Panc1 (cell line): ENCODE measurements around the gene SLIT1. TPM values are rescaled to one million over a fixed set of nuclear protein-coding genes. Genes with fewer than 3 reads are reported as not detected.

Experiments
- ATAC-seq: fragments of 200-7000 bp; cut with Tn5 transposase; 2 replicates; pipeline ENCODE4 v1.9.1; 2020; ENCODE audit warnings: mild to moderate bottlenecking, moderate library complexity
- BruUV-seq: library from RNA; stranded (reverse); fragments of 400-500 nt; replicated peaks from 2 replicates; lab custom pipeline; 2021; lab: Mats Ljungman, UMichigan
- CTCF ChIA-PET: fragments of 300-600 bp; sonication (Branson Sonifier 250); formaldehyde crosslinking; loops from one replicate; lab custom pipeline; 2022; ENCODE audit warnings: antibody characterized with exemption; lab: Charles Lee
- POLR2A ChIA-PET: fragments of 300-600 bp; sonication (Branson Sonifier 250); formaldehyde crosslinking; loops from one replicate; lab custom pipeline; 2022; ENCODE audit warnings: antibody characterized with exemption; lab: Charles Lee
- DNase-seq: peaks from one replicate; pipeline ENCODE4 v3.0.0-alpha.2; 2010; ENCODE audit warnings: low read depth, low spot score
- H3K27ac ChIP-seq: 2 replicates; pipeline ENCODE4 v1.5.1; 2011; ENCODE audit warnings: mild to moderate bottlenecking, low read length, inconsistent platforms
- H3K27me3 ChIP-seq: fragments of 200-500 bp; sonication (Bioruptor generic); 2 replicates; pipeline ENCODE4 v1.6.0; 2014; ENCODE audit warnings: low read length, inconsistent platforms; ENCODE audit not compliant: control insufficient read depth, insufficient read depth
- H3K36me3 ChIP-seq: fragments of 200-500 bp; sonication (Bioruptor generic); 2 replicates; pipeline ENCODE4 v1.5.1; 2014; ENCODE audit warnings: inconsistent platforms, mild to moderate bottlenecking, low read length, moderate library complexity; ENCODE audit not compliant: control insufficient read depth, insufficient read depth
- H3K4me1 ChIP-seq: 2 replicates; pipeline ENCODE4 v1.5.1; 2011; ENCODE audit warnings: inconsistent platforms, mild to moderate bottlenecking, low read length, moderate library complexity; ENCODE audit not compliant: control insufficient read depth, insufficient read depth
- H3K4me3 ChIP-seq, 2 experiments: 2 replicates each; pipeline ENCODE4 v1.5.1; 2011 to 2012; ENCODE audit warnings: low read depth in 2 of 2, low read length in 2 of 2, mild to moderate bottlenecking in 2 of 2, inconsistent platforms in 1 of 2, moderate library complexity in 1 of 2
- H3K9me3 ChIP-seq: fragments of 200-500 bp; sonication (Bioruptor generic); 2 replicates; pipeline ENCODE4 v1.5.1; 2014; ENCODE audit warnings: low read depth, mild to moderate bottlenecking, inconsistent platforms, low read length, moderate library complexity; ENCODE audit not compliant: control insufficient read depth, insufficient read depth
- CTCF ChIP-seq: fragments of 450-650 bp; IDR thresholded peaks from 2 replicates; pipeline ENCODE4 v1.5.1; 2017; ENCODE audit warnings: mild to moderate bottlenecking
- POLR2AphosphoS5 ChIP-seq: IDR thresholded peaks from 2 replicates; pipeline ENCODE4 v1.6.1; 2012; ENCODE audit warnings: mild to moderate bottlenecking, low read depth, low read length, moderate library complexity
- REST ChIP-seq, 2 experiments: IDR thresholded peaks; 2 replicates each; pipeline ENCODE4 v1.6.1; 2011 to 2012; ENCODE audit warnings: low read depth in 2 of 2, control low read depth in 1 of 2, low read length in 1 of 2, mild to moderate bottlenecking in 1 of 2, moderate library complexity in 1 of 2; ENCODE audit not compliant: insufficient read depth in 1 of 2
- SIN3A ChIP-seq: IDR thresholded peaks from 2 replicates; pipeline ENCODE4 v1.6.1; 2012; ENCODE audit warnings: low read depth, mild to moderate bottlenecking, low read length, moderate library complexity, borderline replicate concordance; ENCODE audit not compliant: insufficient read depth
- TCF7L2 ChIP-seq: IDR thresholded peaks from 2 replicates; pipeline ENCODE4 v1.6.1; 2011; ENCODE audit warnings: mild to moderate bottlenecking, low read depth, low read length, inconsistent platforms
- in situ Hi-C: cut with HindIII; loops from 2 replicates; pipeline ENCODE4 v1.10.0; 2016; ENCODE audit warnings: low sequenced_read_pairs, low pct_unique_long_range_greater_than_20kb
- intact Hi-C: fragments of 100-400 bp; cut with micrococcal nuclease; formaldehyde crosslinking; loops from one replicate; pipeline ENCODE4 v1.10.0; 2022; ENCODE audit not compliant: unreplicated experiment
- total RNA-seq: library from RNA; stranded (reverse); gene quantifications from one replicate; pipeline ENCODE4 v1.2.1, GENCODE V29; 2021; ENCODE audit not compliant: unreplicated experiment

The SLIT1 gene
- total RNA-seq, 1 experiment from 2014 or later = 2.6 TPM

- ChIA-PET POLR2A (interaction anchor here (0.6 kb wide), 1 partner anchor 19 kb away, joined by 3 read pairs; no protein-coding TSS in a partner anchor), CTCF (no interaction called here)
- Histone ChIP-seq H3K27me3 (no peaks in the 10 kb centered on the region), H3K36me3 (no peaks in the 10 kb centered on the region), H3K27ac (no peak overlapping the region), H3K9me3 (no peaks in the 10 kb centered on the region), H3K4me3 (no peak overlapping the region), H3K4me1 (no peaks in the 10 kb centered on the region)
- in situ Hi-C loops = no loop called here
- TF ChIP-seq SIN3A (no peak), CTCF (no peak), POLR2AphosphoS5 (no peak), REST (IDR thresholded peaks at IDR 0.05; ENCODE audit: insufficient read depth in 1 of 2, low read depth in 2 of 2, low read length in 1 of 2) (no peak), TCF7L2 (no peak)
- intact Hi-C loops = no loop called here
- BruUV-seq = no TSS peak
- DNase-seq (no peak), ATAC-seq (no peak)
Observed at GRCh38 chr10:96973809-96974747, 211.7 kb downstream of the SLIT1 start.

GRCh38 chr10:96972264-96972663 lies 213.5 kb downstream of the SLIT1 start:
- in situ Hi-C loops (no loop called here), intact Hi-C loops (no loop called here)
- H3K36me3 ChIP-seq = no peaks in the 10 kb centered on the region
- H3K27me3 ChIP-seq = no peaks in the 10 kb centered on the region
- POLR2A ChIA-PET = no interaction called here
- CTCF ChIA-PET = no interaction called here
- no peak overlapping the region for H3K27ac ChIP-seq
- no peak for TF ChIP-seq CTCF
- no peak for TF ChIP-seq POLR2AphosphoS5
- TF ChIP-seq TCF7L2 = no peak
- TF ChIP-seq REST (IDR thresholded peaks at IDR 0.05; ENCODE audit: insufficient read depth in 1 of 2, low read depth in 2 of 2, low read length in 1 of 2) = no peak
- no peak for TF ChIP-seq SIN3A
- ATAC-seq (no peak), DNase-seq (no peak)
- no peaks in the 10 kb centered on the region for H3K9me3 ChIP-seq
- no peaks in the 10 kb centered on the region for H3K4me1 ChIP-seq
- no TSS peak for BruUV-seq
- no peak overlapping the region for H3K4me3 ChIP-seq
